ENCODE measurements around the gene NBL1.

Gene NBL1

GRCh38 chr1:19646377-19647319, 2.5 kb downstream of the NBL1 start:
- H3K4me3 Mint-ChIP-seq, result no peak overlapping the region
- intact Hi-C loops (cut with micrococcal nuclease), result no loop called here
- H3K27ac Mint-ChIP-seq, result no peak overlapping the region
- no peaks in the 10 kb centered on the region for H3K36me3 Mint-ChIP-seq (ENCODE audit: low read depth)
- peaks cover 36% of the 10 kb centered on the region for H3K4me1 Mint-ChIP-seq (ENCODE audit: low read depth)
- no peaks in the 10 kb centered on the region for H3K9me3 Mint-ChIP-seq
- peaks cover 81% of the 10 kb centered on the region for H3K27me3 Mint-ChIP-seq

- no peaks in the 10 kb centered on the region for H3K36me3 Mint-ChIP-seq (ENCODE audit: low read depth)
- peaks cover 77% of the 10 kb centered on the region for H3K27me3 Mint-ChIP-seq
- H3K27ac Mint-ChIP-seq, result no peak overlapping the region
- H3K4me3 Mint-ChIP-seq, result no peak overlapping the region
- H3K9me3 Mint-ChIP-seq, result no peaks in the 10 kb centered on the region
- intact Hi-C loops (cut with micrococcal nuclease), result no loop called here
- H3K4me1 Mint-ChIP-seq (ENCODE audit: low read depth), result peaks cover 36% of the 10 kb centered on the region
These were observed 3.5 kb downstream of the NBL1 start for GRCh38 chr1:19647643-19648042.

GRCh38 chr1:19648239-19648638, 4.1 kb downstream of the NBL1 start:
- Mint-ChIP-seq H3K4me1 (ENCODE audit: low read depth) (peaks cover 32% of the 10 kb centered on the region), H3K27me3 (peaks cover 71% of the 10 kb centered on the region), H3K27ac (no peak overlapping the region), H3K36me3 (ENCODE audit: low read depth) (no peaks in the 10 kb centered on the region), H3K4me3 (no peak overlapping the region), H3K9me3 (no peaks in the 10 kb centered on the region)
- intact Hi-C loops (cut with micrococcal nuclease), result no loop called here

GRCh38 chr1:19648689-19649088, 4.6 kb downstream of the NBL1 start:
- Mint-ChIP-seq H3K9me3 (no peaks in the 10 kb centered on the region), H3K27me3 (peaks cover 66% of the 10 kb centered on the region), H3K36me3 (ENCODE audit: low read depth) (no peaks in the 10 kb centered on the region), H3K4me3 (no peak overlapping the region), H3K27ac (no peak overlapping the region), H3K4me1 (ENCODE audit: low read depth) (peaks cover 28% of the 10 kb centered on the region)
- intact Hi-C loops (cut with micrococcal nuclease), result no loop called here

GRCh38 chr1:19650416-19651140, 6.5 kb downstream of the NBL1 start:
- H3K9me3 Mint-ChIP-seq, result no peaks in the 10 kb centered on the region
- peaks cover 20% of the 10 kb centered on the region for H3K4me1 Mint-ChIP-seq (ENCODE audit: low read depth)
- intact Hi-C loops (cut with micrococcal nuclease), result loop anchor here (2.0 to 5.0 kb wide), 2 partner anchors 163 to 260 kb away; partner anchors contain the start of gene CAPZB
- H3K27ac Mint-ChIP-seq, result no peak overlapping the region
- H3K4me3 Mint-ChIP-seq, result no peak overlapping the region
- H3K36me3 Mint-ChIP-seq (ENCODE audit: low read depth), result no peaks in the 10 kb centered on the region
- peaks cover 55% of the 10 kb centered on the region for H3K27me3 Mint-ChIP-seq

- Mint-ChIP-seq H3K27me3 (peaks cover 50% of the 10 kb centered on the region), H3K9me3 (no peaks in the 10 kb centered on the region), H3K4me3 (no peak overlapping the region), H3K36me3 (ENCODE audit: low read depth) (no peaks in the 10 kb centered on the region), H3K4me1 (ENCODE audit: low read depth) (peaks cover 18% of the 10 kb centered on the region), H3K27ac (no peak overlapping the region)
- intact Hi-C loops (cut with micrococcal nuclease), result loop anchor here (2.0 to 5.0 kb wide), 2 partner anchors 164 to 260 kb away; partner anchors contain the start of gene CAPZB
These were observed 7.1 kb downstream of the NBL1 start for GRCh38 chr1:19651141-19651737.

GRCh38 chr1:19654386-19654785, 10.3 kb downstream of the NBL1 start:
- H3K4me1 Mint-ChIP-seq (ENCODE audit: low read depth), result peaks cover 14% of the 10 kb centered on the region
- no peaks in the 10 kb centered on the region for H3K9me3 Mint-ChIP-seq
- H3K27me3 Mint-ChIP-seq, result peaks cover 31% of the 10 kb centered on the region
- intact Hi-C loops (cut with micrococcal nuclease), result loop anchor here (5.0 kb wide), 1 partner anchor 167 kb away; the partner anchor contains the start of gene CAPZB
- H3K36me3 Mint-ChIP-seq (ENCODE audit: low read depth), result no peaks in the 10 kb centered on the region
- H3K4me3 Mint-ChIP-seq, result no peak overlapping the region
- no peak overlapping the region for H3K27ac Mint-ChIP-seq

GRCh38 chr1:19654886-19655717, 11.0 kb downstream of the NBL1 start:
- no peaks in the 10 kb centered on the region for H3K36me3 Mint-ChIP-seq (ENCODE audit: low read depth)
- H3K4me1 Mint-ChIP-seq (ENCODE audit: low read depth), result peaks cover 19% of the 10 kb centered on the region
- no peak overlapping the region for H3K4me3 Mint-ChIP-seq
- peaks cover 34% of the 10 kb centered on the region for H3K27me3 Mint-ChIP-seq
- H3K27ac Mint-ChIP-seq, result no peak overlapping the region
- no peaks in the 10 kb centered on the region for H3K9me3 Mint-ChIP-seq
- intact Hi-C loops (cut with micrococcal nuclease), result loop anchor here (5.0 kb wide), 1 partner anchor 168 kb away; the partner anchor contains the start of gene CAPZB

GRCh38 chr1:19655718-19656080, 11.6 kb downstream of the NBL1 start:
- no peaks in the 10 kb centered on the region for H3K36me3 Mint-ChIP-seq (ENCODE audit: low read depth)
- H3K27ac Mint-ChIP-seq, result no peak overlapping the region
- H3K4me3 Mint-ChIP-seq, result no peak overlapping the region
- intact Hi-C loops (cut with micrococcal nuclease), result no loop called here
- peaks cover 33% of the 10 kb centered on the region for H3K27me3 Mint-ChIP-seq
- no peaks in the 10 kb centered on the region for H3K9me3 Mint-ChIP-seq
- peaks cover 17% of the 10 kb centered on the region for H3K4me1 Mint-ChIP-seq (ENCODE audit: low read depth)

GRCh38 chr1:19656134-19656779, 12.1 kb downstream of the NBL1 start:
- Mint-ChIP-seq H3K4me1 (ENCODE audit: low read depth) (peaks cover 12% of the 10 kb centered on the region), H3K27ac (no peak overlapping the region)

GRCh38 chr1:19656780-19657466, 12.8 kb downstream of the NBL1 start:
- no peaks in the 10 kb centered on the region for H3K36me3 Mint-ChIP-seq (ENCODE audit: low read depth)
- no peak overlapping the region for H3K27ac Mint-ChIP-seq
- peaks cover 31% of the 10 kb centered on the region for H3K27me3 Mint-ChIP-seq
- intact Hi-C loops (cut with micrococcal nuclease), result no loop called here
- no peak overlapping the region for H3K4me3 Mint-ChIP-seq
- H3K9me3 Mint-ChIP-seq, result no peaks in the 10 kb centered on the region
- peaks cover 11% of the 10 kb centered on the region for H3K4me1 Mint-ChIP-seq (ENCODE audit: low read depth)

More at GRCh38 chr1:19656134-19656779, 12.1 kb downstream of the NBL1 start:
- Mint-ChIP-seq H3K27me3 (peaks cover 33% of the 10 kb centered on the region), H3K36me3 (ENCODE audit: low read depth) (no peaks in the 10 kb centered on the region), H3K4me3 (no peak overlapping the region), H3K9me3 (no peaks in the 10 kb centered on the region)
- intact Hi-C loops (cut with micrococcal nuclease), result no loop called here

GRCh38 chr1:19657511-19657910, 13.4 kb downstream of the NBL1 start:
- Mint-ChIP-seq H3K9me3 (no peaks in the 10 kb centered on the region), H3K4me3 (no peak overlapping the region), H3K36me3 (ENCODE audit: low read depth) (no peaks in the 10 kb centered on the region), H3K4me1 (ENCODE audit: low read depth) (peaks cover 11% of the 10 kb centered on the region), H3K27me3 (peaks cover 31% of the 10 kb centered on the region), H3K27ac (no peak overlapping the region)
- intact Hi-C loops (cut with micrococcal nuclease), result no loop called here
